Measurements from ENCODE around the gene UHMK1. TPM values are rescaled to one million over a fixed set of nuclear protein-coding genes. Genes with fewer than 3 reads are reported as not detected.

The UHMK1 gene
- total and polyA plus RNA-seq, 2 of the 4 experiments (the other 2 are of a cell fraction): 15.6 to 57.9 TPM

- Histone ChIP-seq H3K18ac (ENCODE audit: low read depth, low read length) (no peak overlapping the region), H2AK9ac (replicated peaks; ENCODE audit: low read depth, low read length, poor library complexity) (no peak overlapping the region), H3K36me3 (ENCODE audit: control insufficient read depth, insufficient read depth, low read length) (no peaks in the 10 kb centered on the region), H3K4ac (ENCODE audit: low read depth, low read length) (no peak overlapping the region), H4K20me1 (ENCODE audit: insufficient read depth, low read length) (no peaks in the 10 kb centered on the region), H3K23ac (ENCODE audit: low read depth, low read length) (no peak overlapping the region), H3K79me1 (ENCODE audit: low read depth in 1 of 2, low read length in 2 of 2) (no peaks in the 10 kb centered on the region), H3K9me1 (ENCODE audit: insufficient read depth, low read length) (0 out of 2 replicates have a peak, but pooled peaks cover 3% of the 10 kb centered on the region), H3K4me1 (ENCODE audit: control insufficient read depth, insufficient read depth, low read length) (no peaks in the 10 kb centered on the region), H2BK20ac (ENCODE audit: low read depth, low read length) (no peak overlapping the region), H3K9me3 (ENCODE audit: control insufficient read depth, insufficient read depth, low read length) (no peaks in the 10 kb centered on the region), H2BK5ac (ENCODE audit: low read depth, low read length, poor library complexity, severe bottlenecking) (no peak overlapping the region), H3K9ac (ENCODE audit: low read depth, low read length) (no peak overlapping the region), H3K56ac (ENCODE audit: extremely low read depth, insufficient read depth, low read length) (no peak overlapping the region), H2BK15ac (ENCODE audit: low read depth, low read length) (no peak overlapping the region), H3K4me3 (ENCODE audit: insufficient read depth, low read depth, low read length) (no peak overlapping the region), H3K4me2 (ENCODE audit: low read depth, low read length) (no peak overlapping the region), H2AFZ (replicated peaks; ENCODE audit: low read length, poor library complexity) (no peak overlapping the region), H2AK5ac (ENCODE audit: low read depth, low read length) (no peak overlapping the region), H3K27ac (ENCODE audit: insufficient read depth, low read length) (no peak overlapping the region), H4K5ac (ENCODE audit: low read depth, low read length) (no peak overlapping the region), H3K14ac (replicated peaks; ENCODE audit: low read depth, low read length) (no peak overlapping the region), H2BK120ac (ENCODE audit: low read depth, low read length) (no peak overlapping the region), H4K8ac (ENCODE audit: low read depth in 2 of 2, low read length in 2 of 2) (no peak overlapping the region), H4K91ac (ENCODE audit: insufficient read depth, low read depth, low read length) (no peak overlapping the region), H3K27me3 (ENCODE audit: control insufficient read depth, insufficient read depth, low read length) (no peaks in the 10 kb centered on the region)
- peak; percentile 18 for DNase-seq
- in situ Hi-C loops (cut with MboI; ENCODE audit: low sequenced_read_pairs) (no loop called here), intact Hi-C loops (cut with micrococcal nuclease) (no loop called here), dilution Hi-C loops (cut with HindIII; ENCODE audit: low sequenced_read_pairs, unreplicated experiment) (no loop called here)
- TF ChIP-seq MAFK (IDR thresholded peaks at IDR 0.05; ENCODE audit: low read depth, low read length) (no peak), RCOR1 (IDR thresholded peaks at IDR 0.05; ENCODE audit: insufficient replicate concordance, low read length) (no peak), POLR2A (IDR thresholded peaks at IDR 0.05; ENCODE audit: low read depth, low read length) (no peak), BHLHE40 (IDR thresholded peaks at IDR 0.05; ENCODE audit: low read depth, low read length) (no peak), MAZ (IDR thresholded peaks at IDR 0.05; ENCODE audit: borderline replicate concordance, low read depth, low read length) (no peak), CEBPB (IDR thresholded peaks at IDR 0.05; ENCODE audit: low read depth, low read length) (no peak), MXI1 (IDR thresholded peaks at IDR 0.05; ENCODE audit: borderline replicate concordance, low read depth, low read length) (no peak), FOS (IDR thresholded peaks at IDR 0.05; ENCODE audit: low read depth, low read length) (no peak), RFX5 (IDR thresholded peaks at IDR 0.05; ENCODE audit: low read depth, low read length) (no peak), RAD21 (IDR thresholded peaks at IDR 0.05; ENCODE audit: low read length) (no peak), NFE2L2 (IDR thresholded peaks at IDR 0.05; ENCODE audit: low read depth, low read length) (no peak)
- TF ChIP-seq, protein P1, sequence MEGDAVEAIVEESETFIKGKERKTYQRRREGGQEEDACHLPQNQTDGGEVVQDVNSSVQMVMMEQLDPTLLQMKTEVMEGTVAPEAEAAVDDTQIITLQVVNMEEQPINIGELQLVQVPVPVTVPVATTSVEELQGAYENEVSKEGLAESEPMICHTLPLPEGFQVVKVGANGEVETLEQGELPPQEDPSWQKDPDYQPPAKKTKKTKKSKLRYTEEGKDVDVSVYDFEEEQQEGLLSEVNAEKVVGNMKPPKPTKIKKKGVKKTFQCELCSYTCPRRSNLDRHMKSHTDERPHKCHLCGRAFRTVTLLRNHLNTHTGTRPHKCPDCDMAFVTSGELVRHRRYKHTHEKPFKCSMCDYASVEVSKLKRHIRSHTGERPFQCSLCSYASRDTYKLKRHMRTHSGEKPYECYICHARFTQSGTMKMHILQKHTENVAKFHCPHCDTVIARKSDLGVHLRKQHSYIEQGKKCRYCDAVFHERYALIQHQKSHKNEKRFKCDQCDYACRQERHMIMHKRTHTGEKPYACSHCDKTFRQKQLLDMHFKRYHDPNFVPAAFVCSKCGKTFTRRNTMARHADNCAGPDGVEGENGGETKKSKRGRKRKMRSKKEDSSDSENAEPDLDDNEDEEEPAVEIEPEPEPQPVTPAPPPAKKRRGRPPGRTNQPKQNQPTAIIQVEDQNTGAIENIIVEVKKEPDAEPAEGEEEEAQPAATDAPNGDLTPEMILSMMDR (conservative IDR thresholded peaks at IDR 0.05; ENCODE audit: low read depth, low read length): no peak
- TF ChIP-seq, protein P2, sequence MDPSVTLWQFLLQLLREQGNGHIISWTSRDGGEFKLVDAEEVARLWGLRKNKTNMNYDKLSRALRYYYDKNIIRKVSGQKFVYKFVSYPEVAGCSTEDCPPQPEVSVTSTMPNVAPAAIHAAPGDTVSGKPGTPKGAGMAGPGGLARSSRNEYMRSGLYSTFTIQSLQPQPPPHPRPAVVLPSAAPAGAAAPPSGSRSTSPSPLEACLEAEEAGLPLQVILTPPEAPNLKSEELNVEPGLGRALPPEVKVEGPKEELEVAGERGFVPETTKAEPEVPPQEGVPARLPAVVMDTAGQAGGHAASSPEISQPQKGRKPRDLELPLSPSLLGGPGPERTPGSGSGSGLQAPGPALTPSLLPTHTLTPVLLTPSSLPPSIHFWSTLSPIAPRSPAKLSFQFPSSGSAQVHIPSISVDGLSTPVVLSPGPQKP (IDR thresholded peaks at IDR 0.05; ENCODE audit: borderline replicate concordance, low read depth, low read length): no peak
- TF ChIP-seq, protein P3, sequence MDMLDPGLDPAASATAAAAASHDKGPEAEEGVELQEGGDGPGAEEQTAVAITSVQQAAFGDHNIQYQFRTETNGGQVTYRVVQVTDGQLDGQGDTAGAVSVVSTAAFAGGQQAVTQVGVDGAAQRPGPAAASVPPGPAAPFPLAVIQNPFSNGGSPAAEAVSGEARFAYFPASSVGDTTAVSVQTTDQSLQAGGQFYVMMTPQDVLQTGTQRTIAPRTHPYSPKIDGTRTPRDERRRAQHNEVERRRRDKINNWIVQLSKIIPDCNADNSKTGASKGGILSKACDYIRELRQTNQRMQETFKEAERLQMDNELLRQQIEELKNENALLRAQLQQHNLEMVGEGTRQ (IDR thresholded peaks at IDR 0.05; ENCODE audit: low read depth, low read length): no peak
- POLR2A ChIA-PET (ENCODE audit: unreplicated experiment): no interaction called here
- CTCF ChIA-PET: no interaction called here
- BruUV-seq (replicated peaks): no TSS peak
- peak; percentile 49; the same call in 1 of the 2 replicates for ATAC-seq (ENCODE audit: low read depth)
Measured at GRCh38 chr1:162485236-162485635, 12.4 kb upstream of the UHMK1 start.

All from IMR-90 (cell line).